H9 (cell line): Measurements from ENCODE around the gene PPP1R15A. TPM values are rescaled to one million over a fixed set of nuclear protein-coding genes. Genes with fewer than 3 reads are reported as not detected.

Source experiments
- DNase-seq: peaks from one replicate; pipeline ENCODE4 v3.0.0-alpha.2; 2017
- H2AFZ ChIP-seq: one replicate; pipeline ENCODE4 v1.6.1; 2013; ENCODE audit warnings: mild to moderate bottlenecking, low read length, control low read depth, moderate library complexity
- H2AK5ac ChIP-seq: 2 replicates; pipeline ENCODE4 v1.6.1; 2013; ENCODE audit warnings: low read length, control low read depth, mixed read lengths; ENCODE audit not compliant: insufficient read length
- H2BK120ac ChIP-seq: one replicate; pipeline ENCODE4 v1.6.1; 2013; ENCODE audit warnings: low read depth, mild to moderate bottlenecking, low read length, control low read depth, inconsistent platforms; ENCODE audit not compliant: poor library complexity, severe bottlenecking
- H2BK12ac ChIP-seq: 2 replicates; pipeline ENCODE4 v1.6.1; 2013; ENCODE audit warnings: low read length, control low read depth, mixed read lengths, low read depth; ENCODE audit not compliant: insufficient read length
- H2BK15ac ChIP-seq: 2 replicates; pipeline ENCODE4 v1.6.1; 2013; ENCODE audit warnings: low read depth, low read length, control low read depth
- H2BK20ac ChIP-seq: one replicate; pipeline ENCODE4 v1.6.1; 2013; ENCODE audit warnings: low read depth, mild to moderate bottlenecking, low read length, control low read depth, inconsistent platforms; ENCODE audit not compliant: poor library complexity, severe bottlenecking
- H2BK5ac ChIP-seq: 2 replicates; pipeline ENCODE4 v1.6.1; 2013; ENCODE audit warnings: low read length, control low read depth, mixed read lengths; ENCODE audit not compliant: insufficient read length
- H3K14ac ChIP-seq: 2 replicates; pipeline ENCODE4 v1.6.1; 2013; ENCODE audit warnings: low read length, control low read depth; ENCODE audit not compliant: insufficient read depth
- H3K18ac ChIP-seq: 2 replicates; pipeline ENCODE4 v1.6.1; 2013; ENCODE audit warnings: low read depth, mild to moderate bottlenecking, mixed read lengths, low read length, control low read depth; ENCODE audit not compliant: insufficient read length
- H3K23ac ChIP-seq: 2 replicates; pipeline ENCODE4 v1.6.1; 2013; ENCODE audit warnings: low read length, control low read depth, mixed read lengths, low read depth; ENCODE audit not compliant: insufficient read length
- H3K23me2 ChIP-seq: 2 replicates; pipeline ENCODE4 v1.6.1; 2013; ENCODE audit warnings: low read depth, mild to moderate bottlenecking, mixed read lengths, low read length, control low read depth; ENCODE audit not compliant: insufficient read length, poor library complexity, severe bottlenecking
- H3K27ac ChIP-seq: 2 replicates; pipeline ENCODE4 v1.5.1; 2013; ENCODE audit warnings: low read length, control low read depth, mixed read lengths, low read depth; ENCODE audit not compliant: insufficient read length
- H3K27me3 ChIP-seq: 2 replicates; pipeline ENCODE4 v1.6.1; 2013; ENCODE audit warnings: low read length, control low read depth, inconsistent platforms; ENCODE audit not compliant: insufficient read depth
- H3K4ac ChIP-seq: 2 replicates; pipeline ENCODE4 v1.6.1; 2013; ENCODE audit warnings: low read depth, mild to moderate bottlenecking, control low read depth, inconsistent platforms, low read length, moderate library complexity
- H3K4me1 ChIP-seq: 2 replicates; pipeline ENCODE4 v1.6.1; 2013; ENCODE audit warnings: low read length, control low read depth, inconsistent platforms; ENCODE audit not compliant: insufficient read depth
- H3K4me2 ChIP-seq: 2 replicates; pipeline ENCODE4 v1.6.1; 2013; ENCODE audit warnings: low read length, control low read depth, mixed read lengths; ENCODE audit not compliant: insufficient read length, insufficient read depth
- H3K56ac ChIP-seq: 2 replicates; pipeline ENCODE4 v1.6.1; 2013; ENCODE audit warnings: low read depth, mild to moderate bottlenecking, mixed read lengths, low read length, control low read depth; ENCODE audit not compliant: insufficient read length
- H3K79me1 ChIP-seq: 2 replicates; pipeline ENCODE4 v1.6.1; 2013; ENCODE audit warnings: low read depth, mild to moderate bottlenecking, moderate library complexity, low read length, control low read depth, inconsistent platforms; ENCODE audit not compliant: insufficient read depth, poor library complexity, severe bottlenecking
- H3K79me2 ChIP-seq: 2 replicates; pipeline ENCODE4 v1.6.1; 2013; ENCODE audit warnings: low read length, control low read depth, inconsistent platforms; ENCODE audit not compliant: insufficient read depth
- H3K9ac ChIP-seq: 2 replicates; pipeline ENCODE4 v1.6.1; 2013; ENCODE audit warnings: low read length, control low read depth, mixed read lengths; ENCODE audit not compliant: insufficient read length; ENCODE audit errors: extremely low read depth
- H3K9me3 ChIP-seq: one replicate; pipeline ENCODE4 v1.6.1; 2013; ENCODE audit warnings: low read depth, low read length, inconsistent platforms; ENCODE audit not compliant: control insufficient read depth
- H3T11ph ChIP-seq: one replicate; pipeline ENCODE4 v1.6.1; 2013; ENCODE audit warnings: mild to moderate bottlenecking, low read length, control low read depth, inconsistent platforms
- H4K20me1 ChIP-seq: one replicate; pipeline ENCODE4 v1.6.1; 2013; ENCODE audit not compliant: control insufficient read depth, insufficient read length, insufficient read depth
- H4K5ac ChIP-seq: 2 replicates; pipeline ENCODE4 v1.6.1; 2013; ENCODE audit warnings: low read depth, mild to moderate bottlenecking, mixed read lengths, low read length, control low read depth; ENCODE audit not compliant: insufficient read length
- H4K8ac ChIP-seq: replicated peaks from 2 replicates; pipeline ENCODE4 v1.6.1; 2013; ENCODE audit warnings: low read length, control low read depth, mixed read lengths, low read depth; ENCODE audit not compliant: insufficient read length
- H4K91ac ChIP-seq: 2 replicates; pipeline ENCODE4 v1.6.1; 2013; ENCODE audit warnings: low read depth, mild to moderate bottlenecking, moderate library complexity, mixed read lengths, low read length, control low read depth; ENCODE audit not compliant: insufficient read length
- H3K27ac Mint-ChIP-seq, 3 experiments: 2 replicates in 2 of 3; 3 replicates in 1 of 3; pipeline ENCODE4 v1.8.0; 2020 to 2021; ENCODE audit warnings: mixed read lengths in 3 of 3, mild to moderate bottlenecking in 1 of 3, moderate library complexity in 1 of 3
- H3K27me3 Mint-ChIP-seq: 2 replicates; pipeline ENCODE4 v1.8.0; 2021; ENCODE audit warnings: low read depth, mild to moderate bottlenecking, moderate library complexity, mixed read lengths
- H3K36me3 Mint-ChIP-seq, 3 experiments: 2 replicates in 2 of 3; 3 replicates in 1 of 3; pipeline ENCODE4 v1.8.0; 2020 to 2021; ENCODE audit warnings: low read depth in 3 of 3, mixed read lengths in 3 of 3; ENCODE audit not compliant: insufficient read depth in 1 of 3
- H3K4me1 Mint-ChIP-seq, 2 experiments: 2 replicates each; pipeline ENCODE4 v1.8.0; 2020; ENCODE audit warnings: mixed read lengths in 2 of 2
- H3K4me3 Mint-ChIP-seq, 2 experiments: 2 replicates in 1 of 2; 3 replicates in 1 of 2; pipeline ENCODE4 v1.8.0; 2020 to 2021; ENCODE audit warnings: mild to moderate bottlenecking in 2 of 2, mixed read lengths in 2 of 2, moderate library complexity in 1 of 2
- H3K9me3 Mint-ChIP-seq, 2 experiments: 2 replicates in 1 of 2; 3 replicates in 1 of 2; pipeline ENCODE4 v1.8.0; 2020; ENCODE audit warnings: mild to moderate bottlenecking in 2 of 2, mixed read lengths in 2 of 2, moderate library complexity in 1 of 2
- WGBS: extraction: QIAGEN DNeasy Blood & Tissue Kit; methylation state at CpG from one replicate; pipeline ENCODE4 v1.1.7; 2013; ENCODE audit warnings: missing lambda C conversion rate, low lambda C conversion rate, mixed read lengths; ENCODE audit not compliant: insufficient read length; ENCODE audit errors: extremely low coverage; 5-methylcytosine and 5-hydroxymethylcytosine counted together
- total RNA-seq: library from RNA; stranded (reverse); gene quantifications from 2 replicates; pipeline ENCODE4 v1.2.1, GENCODE V29; 2021
- TF ChIP-seq, protein P1 (sequence below): fragments of 200-600 bp; sonication (generic); conservative IDR thresholded peaks from 3 replicates; pipeline ENCODE4 v1.8.0; 2021; ENCODE audit warnings: antibody characterized with exemption, mild to moderate bottlenecking

Gene PPP1R15A
- total RNA-seq, 1 experiment from 2014 or later = 17.2 TPM

- Histone ChIP-seq H2AK5ac (no peak overlapping the region), H3K4ac (no peak overlapping the region), H3K23ac (no peak overlapping the region), H4K5ac (no peak overlapping the region), H3K14ac (no peak overlapping the region), H3K79me2 (no peaks in the 10 kb centered on the region), H2BK5ac (no peak overlapping the region), H3K79me1 (no peaks in the 10 kb centered on the region), H3K18ac (no peak overlapping the region), H3K9me3 (no peaks in the 10 kb centered on the region), H2BK20ac (no peak overlapping the region), H2BK15ac (no peak overlapping the region), H3T11ph (no peak overlapping the region), H4K91ac (no peak overlapping the region), H3K4me1 (peaks cover 2% of the 10 kb centered on the region; the same call in 1 of the 2 replicates), H3K9ac (no peak overlapping the region), H3K56ac (no peak overlapping the region), H2BK12ac (no peak overlapping the region), H3K27me3 (no peaks in the 10 kb centered on the region), H4K8ac (no peak overlapping the region), H2AFZ (no peak overlapping the region), H3K23me2 (peaks cover 8% of the 10 kb centered on the region), H2BK120ac (no peak overlapping the region), H3K27ac (no peak overlapping the region), H3K4me2 (peak overlapping the region; percentile 75), H4K20me1 (no peaks in the 10 kb centered on the region)
- peak; percentile 57 for DNase-seq
- Mint-ChIP-seq H3K9me3 (peaks cover 0 to 2% of the 10 kb centered on the region in 2 experiments; a peak in 1 of 5 replicates), H3K4me3 (peak overlapping the region; percentile 78 to 88), H3K27me3 (no peaks in the 10 kb centered on the region), H3K4me1 (peaks cover 17% of the 10 kb centered on the region in 2 experiments), H3K36me3 (peaks cover 4 to 12% (median 9%) of the 10 kb centered on the region in 3 experiments), H3K27ac (peak overlapping the region; percentile 27 to 88 (median 85); a peak in 5 of 7 replicates)
- TF ChIP-seq, protein P1, sequence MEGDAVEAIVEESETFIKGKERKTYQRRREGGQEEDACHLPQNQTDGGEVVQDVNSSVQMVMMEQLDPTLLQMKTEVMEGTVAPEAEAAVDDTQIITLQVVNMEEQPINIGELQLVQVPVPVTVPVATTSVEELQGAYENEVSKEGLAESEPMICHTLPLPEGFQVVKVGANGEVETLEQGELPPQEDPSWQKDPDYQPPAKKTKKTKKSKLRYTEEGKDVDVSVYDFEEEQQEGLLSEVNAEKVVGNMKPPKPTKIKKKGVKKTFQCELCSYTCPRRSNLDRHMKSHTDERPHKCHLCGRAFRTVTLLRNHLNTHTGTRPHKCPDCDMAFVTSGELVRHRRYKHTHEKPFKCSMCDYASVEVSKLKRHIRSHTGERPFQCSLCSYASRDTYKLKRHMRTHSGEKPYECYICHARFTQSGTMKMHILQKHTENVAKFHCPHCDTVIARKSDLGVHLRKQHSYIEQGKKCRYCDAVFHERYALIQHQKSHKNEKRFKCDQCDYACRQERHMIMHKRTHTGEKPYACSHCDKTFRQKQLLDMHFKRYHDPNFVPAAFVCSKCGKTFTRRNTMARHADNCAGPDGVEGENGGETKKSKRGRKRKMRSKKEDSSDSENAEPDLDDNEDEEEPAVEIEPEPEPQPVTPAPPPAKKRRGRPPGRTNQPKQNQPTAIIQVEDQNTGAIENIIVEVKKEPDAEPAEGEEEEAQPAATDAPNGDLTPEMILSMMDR = no peak
- no CpG with 5 or more reads among the region's 9 CpGs for WGBS
These were observed 34.5 kb upstream of the PPP1R15A start for GRCh38 chr19:48837687-48838086.
